ENCODE data around the gene ALDH18A1.
"Not testable (repeated sequence)": the region's sequence is repeated elsewhere in the genome, so short reads cannot be mapped to it uniquely, and the experiment has no call there.

The ALDH18A1 gene

DNA sequence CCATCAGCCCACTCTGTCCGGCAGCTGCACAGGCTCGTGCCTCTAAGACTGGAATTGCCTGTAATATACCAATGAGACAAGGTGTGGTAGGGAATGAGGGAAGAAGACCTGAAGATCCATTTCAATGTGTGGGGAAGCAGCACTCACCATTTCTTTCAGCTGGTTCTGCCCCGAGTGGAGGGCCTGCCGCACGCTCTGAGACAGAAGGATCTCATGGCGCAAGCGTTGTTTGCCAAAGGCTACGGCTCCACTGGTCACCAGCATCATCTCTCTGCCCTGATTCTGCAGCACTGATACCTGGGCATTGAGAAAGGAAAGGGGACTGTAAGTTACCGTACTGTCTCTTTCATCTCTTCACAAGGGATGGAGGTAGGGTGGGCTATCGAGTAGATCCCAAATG lies 19.4 kb downstream of the ALDH18A1 start:
- TF ChIP-seq, protein P1, sequence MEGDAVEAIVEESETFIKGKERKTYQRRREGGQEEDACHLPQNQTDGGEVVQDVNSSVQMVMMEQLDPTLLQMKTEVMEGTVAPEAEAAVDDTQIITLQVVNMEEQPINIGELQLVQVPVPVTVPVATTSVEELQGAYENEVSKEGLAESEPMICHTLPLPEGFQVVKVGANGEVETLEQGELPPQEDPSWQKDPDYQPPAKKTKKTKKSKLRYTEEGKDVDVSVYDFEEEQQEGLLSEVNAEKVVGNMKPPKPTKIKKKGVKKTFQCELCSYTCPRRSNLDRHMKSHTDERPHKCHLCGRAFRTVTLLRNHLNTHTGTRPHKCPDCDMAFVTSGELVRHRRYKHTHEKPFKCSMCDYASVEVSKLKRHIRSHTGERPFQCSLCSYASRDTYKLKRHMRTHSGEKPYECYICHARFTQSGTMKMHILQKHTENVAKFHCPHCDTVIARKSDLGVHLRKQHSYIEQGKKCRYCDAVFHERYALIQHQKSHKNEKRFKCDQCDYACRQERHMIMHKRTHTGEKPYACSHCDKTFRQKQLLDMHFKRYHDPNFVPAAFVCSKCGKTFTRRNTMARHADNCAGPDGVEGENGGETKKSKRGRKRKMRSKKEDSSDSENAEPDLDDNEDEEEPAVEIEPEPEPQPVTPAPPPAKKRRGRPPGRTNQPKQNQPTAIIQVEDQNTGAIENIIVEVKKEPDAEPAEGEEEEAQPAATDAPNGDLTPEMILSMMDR (IDR thresholded peaks at IDR 0.05; ENCODE audit: low read depth, low read length, missing control alignments): no peak
- no peak overlapping the region for H3K4me3 ChIP-seq (ENCODE audit: low read depth, low read length)
- DNase-seq (ENCODE audit: low read depth): no peak

DNA sequence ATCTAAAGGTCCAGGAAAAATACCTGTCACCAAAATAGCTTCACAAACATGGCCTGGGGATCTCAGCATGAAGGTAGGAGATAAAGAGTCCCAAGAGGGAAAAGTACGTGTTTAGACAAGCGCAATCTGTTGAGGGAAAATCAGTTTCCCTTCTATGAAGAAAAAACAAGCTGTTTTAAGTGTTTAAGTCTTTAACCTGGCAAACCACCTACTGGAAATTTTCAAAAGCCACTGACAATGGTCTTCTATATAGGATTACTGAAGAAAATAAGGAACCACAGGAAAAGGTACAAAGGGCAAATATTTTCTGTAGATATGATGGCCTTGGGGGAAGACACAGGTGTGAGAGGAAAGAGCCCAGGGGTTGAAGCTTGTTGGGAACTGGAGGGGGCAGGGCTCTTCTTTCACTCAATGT lies 21.2 kb downstream of the ALDH18A1 start:
- DNase-seq (ENCODE audit: low read depth): no peak
- TF ChIP-seq, protein P1 (IDR thresholded peaks at IDR 0.05; ENCODE audit: low read depth, low read length, missing control alignments): no peak
- H3K4me3 ChIP-seq (ENCODE audit: low read depth, low read length): no peak overlapping the region

DNA sequence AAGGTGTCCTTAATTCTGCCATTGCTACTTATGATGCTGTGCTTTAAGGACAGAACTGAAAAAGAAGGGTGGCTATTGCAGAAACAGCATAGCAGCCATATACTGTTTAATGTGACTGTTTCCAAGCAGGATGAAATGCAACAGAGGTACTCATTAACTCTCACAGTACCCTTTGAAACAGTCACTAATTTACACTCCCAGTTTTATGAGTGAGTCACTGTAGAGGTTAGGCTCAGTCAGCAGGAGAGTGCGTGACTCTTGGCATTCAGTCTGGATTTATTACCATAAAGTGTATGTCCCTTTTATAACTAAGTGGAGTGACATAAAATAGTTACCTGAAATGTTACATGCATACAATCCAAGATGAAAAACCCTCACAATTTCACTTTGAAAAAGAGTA lies 27.7 kb downstream of the ALDH18A1 start:
- DNase-seq (ENCODE audit: low read depth): no peak
- TF ChIP-seq, protein P1 (IDR thresholded peaks at IDR 0.05; ENCODE audit: low read depth, low read length, missing control alignments): no peak
- H3K4me3 ChIP-seq (ENCODE audit: low read depth, low read length): no peak overlapping the region

DNA sequence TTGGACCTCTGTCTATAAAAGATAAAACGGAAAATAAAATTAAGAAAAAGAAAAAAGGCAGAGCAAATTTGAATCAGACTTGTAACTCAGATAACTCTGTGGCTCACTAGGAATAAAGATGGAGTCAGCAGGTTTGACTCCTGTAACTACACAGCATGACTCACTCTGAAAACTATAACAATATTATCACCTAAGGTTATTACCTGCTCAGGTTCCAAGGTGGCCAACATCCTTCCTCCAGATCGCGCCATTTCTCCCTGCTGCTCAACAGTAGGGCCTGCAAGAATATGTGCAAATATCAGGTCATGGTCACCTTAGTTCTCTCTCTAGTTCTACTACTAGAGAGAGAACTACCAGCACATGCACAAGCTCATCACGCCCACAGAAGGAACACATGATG lies 30.0 kb downstream of the ALDH18A1 start:
- no peak for DNase-seq (ENCODE audit: low read depth)
- TF ChIP-seq, protein P1 (IDR thresholded peaks at IDR 0.05; ENCODE audit: low read depth, low read length, missing control alignments): no peak

DNA sequence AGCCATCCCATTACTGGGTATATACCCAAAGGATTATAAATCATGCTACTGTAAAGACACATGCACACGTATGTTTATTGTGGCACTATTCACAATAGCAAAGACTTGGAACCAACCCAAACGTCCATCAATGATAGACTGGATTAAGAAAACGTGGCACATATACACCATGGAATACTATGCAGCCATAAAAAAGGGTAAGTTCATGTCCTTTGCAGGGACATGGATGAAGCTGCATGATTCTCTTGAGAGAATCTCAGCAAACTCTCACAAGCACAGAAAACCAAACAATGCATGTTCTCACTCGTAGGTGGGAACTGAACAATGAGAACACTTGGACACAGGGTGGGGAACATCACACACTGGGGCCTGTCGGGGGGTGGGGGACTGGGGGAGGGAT lies 36.1 kb downstream of the ALDH18A1 start:
- not testable (repeated sequence) for H3K4me3 ChIP-seq (ENCODE audit: low read depth, low read length); DNase-seq (ENCODE audit: low read depth)

More for the DNA sequence above, 30.0 kb downstream of the ALDH18A1 start:
- H3K4me3 ChIP-seq (ENCODE audit: low read depth, low read length): no peak overlapping the region

DNA sequence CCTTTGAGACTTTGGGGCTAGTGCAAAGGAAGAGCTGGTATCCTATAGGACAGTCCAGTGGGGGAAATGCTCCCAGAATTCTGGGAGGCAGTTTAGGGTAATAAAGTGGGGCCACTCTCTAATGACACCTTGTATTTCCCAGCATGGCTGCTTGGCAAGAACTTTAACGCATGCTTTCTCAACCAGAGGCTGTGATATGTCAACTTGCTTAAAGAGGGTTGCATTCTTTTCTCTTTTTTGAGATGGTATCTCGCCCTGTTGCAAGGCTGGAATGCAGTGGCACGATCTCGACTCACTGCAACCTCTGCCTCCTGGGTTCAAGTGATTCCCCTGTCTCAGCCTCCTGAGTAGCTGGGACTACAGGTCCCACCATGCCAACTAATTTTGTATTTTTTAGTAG lies 38.4 kb downstream of the ALDH18A1 start:
- no peak for DNase-seq (ENCODE audit: low read depth)
- TF ChIP-seq, protein P1 (IDR thresholded peaks at IDR 0.05; ENCODE audit: low read depth, low read length, missing control alignments): no peak
- no peak overlapping the region for H3K4me3 ChIP-seq (ENCODE audit: low read depth, low read length)

DNA sequence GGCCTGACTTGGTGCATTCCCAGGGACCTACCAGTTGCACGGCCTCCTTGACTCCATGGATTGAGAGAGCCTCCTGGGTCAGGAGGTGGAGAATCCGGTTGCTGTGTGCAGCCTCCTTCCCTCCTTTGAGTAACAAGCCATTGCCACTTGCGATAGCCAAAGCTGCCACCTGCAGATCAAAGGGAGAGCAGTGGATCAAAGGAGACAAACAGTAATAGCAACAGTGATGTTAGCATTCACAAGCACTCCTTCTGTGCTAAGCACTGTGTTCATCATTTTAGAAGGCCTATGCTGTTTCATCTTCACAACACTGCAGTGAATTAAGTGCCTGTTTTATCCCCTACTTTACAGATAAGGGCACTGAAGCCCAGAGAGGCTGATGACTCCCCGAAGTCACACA lies 40.1 kb downstream of the ALDH18A1 start:
- TF ChIP-seq, protein P1 (IDR thresholded peaks at IDR 0.05; ENCODE audit: low read depth, low read length, missing control alignments): no peak
- H3K4me3 ChIP-seq (ENCODE audit: low read depth, low read length): no peak overlapping the region
- DNase-seq (ENCODE audit: low read depth): no peak

DNA sequence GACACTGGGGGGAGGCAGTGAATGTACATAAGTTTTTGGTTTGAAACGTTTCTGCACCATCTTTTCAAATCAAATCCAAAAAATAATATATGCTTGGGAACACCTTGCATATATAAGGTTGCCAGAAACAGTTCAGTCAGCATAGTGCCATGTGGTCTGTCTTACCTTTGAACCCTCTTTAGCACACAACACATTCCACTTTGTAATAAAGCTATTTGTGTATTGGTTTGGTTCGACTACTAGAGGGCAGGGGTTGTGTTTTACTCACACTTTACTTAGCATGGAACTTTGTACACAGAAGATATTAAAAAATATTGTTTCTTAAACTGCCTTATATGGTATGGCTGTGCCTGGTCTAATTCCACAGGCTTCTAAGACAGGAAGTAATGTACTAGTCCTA lies 43.2 kb downstream of the ALDH18A1 start:
- TF ChIP-seq, protein P1 (IDR thresholded peaks at IDR 0.05; ENCODE audit: low read depth, low read length, missing control alignments): no peak
- no peak overlapping the region for H3K4me3 ChIP-seq (ENCODE audit: low read depth, low read length)
- DNase-seq (ENCODE audit: low read depth): no peak

All from GM12864 (cell line).